ENCODE measurements around the gene WFDC5.
A peak's percentile ranks its signal among the peaks of the same experiment; 100 is the strongest.
"Not testable (repeated sequence)": the region's sequence is repeated elsewhere in the genome, so short reads cannot be mapped to it uniquely, and the experiment has no call there.

Gene WFDC5, protein sequence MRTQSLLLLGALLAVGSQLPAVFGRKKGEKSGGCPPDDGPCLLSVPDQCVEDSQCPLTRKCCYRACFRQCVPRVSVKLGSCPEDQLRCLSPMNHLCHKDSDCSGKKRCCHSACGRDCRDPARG

DNA sequence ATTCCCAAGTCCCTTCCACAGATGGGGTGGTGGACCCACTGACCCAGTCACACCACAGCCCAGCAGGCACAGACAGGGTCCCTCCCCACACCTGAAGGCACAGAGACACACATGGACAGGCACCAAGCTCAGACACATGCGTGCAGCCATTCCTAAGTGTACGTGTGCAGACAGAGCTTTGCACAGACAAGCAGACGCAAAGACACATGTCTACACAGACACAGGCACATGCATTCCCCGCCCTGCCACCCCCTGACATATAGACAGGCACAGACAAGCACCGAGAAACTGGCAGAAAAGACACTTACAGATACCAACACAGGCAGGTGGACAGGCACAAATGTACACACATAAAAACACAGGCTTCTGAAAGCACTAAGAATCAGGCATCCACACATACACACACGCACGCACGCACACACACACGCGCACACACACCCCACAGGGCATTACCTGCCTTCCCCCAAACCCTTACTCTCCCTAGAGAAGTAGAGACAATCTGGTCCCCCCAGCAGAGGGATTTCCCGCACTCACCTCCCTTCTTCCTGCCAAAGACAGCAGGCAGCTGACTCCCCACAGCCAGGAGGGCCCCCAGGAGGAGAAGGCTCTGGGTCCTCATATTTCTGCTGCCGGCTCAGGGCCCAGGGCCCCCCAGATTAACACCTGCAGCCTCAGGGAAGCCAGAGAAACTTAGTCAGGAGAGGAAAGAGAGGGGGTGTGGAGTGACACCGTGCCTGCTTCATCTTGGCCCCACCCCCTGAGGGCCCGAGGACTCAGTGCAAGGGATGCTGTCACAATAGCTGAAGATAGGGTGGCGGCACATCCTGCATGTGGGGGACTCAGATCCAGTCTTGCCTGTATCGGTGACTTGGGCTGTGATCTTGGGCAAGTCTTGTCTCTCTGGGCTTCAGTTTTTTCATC is at the start of gene WFDC5:
Gene WFDC5 (minus strand): TSS at position 710 of the 921 bp plus-strand sequence. CDS start 91 bp downstream, at position 619.
- TF ChIP-seq, protein P1, sequence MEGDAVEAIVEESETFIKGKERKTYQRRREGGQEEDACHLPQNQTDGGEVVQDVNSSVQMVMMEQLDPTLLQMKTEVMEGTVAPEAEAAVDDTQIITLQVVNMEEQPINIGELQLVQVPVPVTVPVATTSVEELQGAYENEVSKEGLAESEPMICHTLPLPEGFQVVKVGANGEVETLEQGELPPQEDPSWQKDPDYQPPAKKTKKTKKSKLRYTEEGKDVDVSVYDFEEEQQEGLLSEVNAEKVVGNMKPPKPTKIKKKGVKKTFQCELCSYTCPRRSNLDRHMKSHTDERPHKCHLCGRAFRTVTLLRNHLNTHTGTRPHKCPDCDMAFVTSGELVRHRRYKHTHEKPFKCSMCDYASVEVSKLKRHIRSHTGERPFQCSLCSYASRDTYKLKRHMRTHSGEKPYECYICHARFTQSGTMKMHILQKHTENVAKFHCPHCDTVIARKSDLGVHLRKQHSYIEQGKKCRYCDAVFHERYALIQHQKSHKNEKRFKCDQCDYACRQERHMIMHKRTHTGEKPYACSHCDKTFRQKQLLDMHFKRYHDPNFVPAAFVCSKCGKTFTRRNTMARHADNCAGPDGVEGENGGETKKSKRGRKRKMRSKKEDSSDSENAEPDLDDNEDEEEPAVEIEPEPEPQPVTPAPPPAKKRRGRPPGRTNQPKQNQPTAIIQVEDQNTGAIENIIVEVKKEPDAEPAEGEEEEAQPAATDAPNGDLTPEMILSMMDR (IDR thresholded peaks at IDR 0.05; ENCODE audit: low read depth, low read length), result no peak
- DNase-seq (ENCODE audit: extremely low read depth, low read depth), result no peak

DNA sequence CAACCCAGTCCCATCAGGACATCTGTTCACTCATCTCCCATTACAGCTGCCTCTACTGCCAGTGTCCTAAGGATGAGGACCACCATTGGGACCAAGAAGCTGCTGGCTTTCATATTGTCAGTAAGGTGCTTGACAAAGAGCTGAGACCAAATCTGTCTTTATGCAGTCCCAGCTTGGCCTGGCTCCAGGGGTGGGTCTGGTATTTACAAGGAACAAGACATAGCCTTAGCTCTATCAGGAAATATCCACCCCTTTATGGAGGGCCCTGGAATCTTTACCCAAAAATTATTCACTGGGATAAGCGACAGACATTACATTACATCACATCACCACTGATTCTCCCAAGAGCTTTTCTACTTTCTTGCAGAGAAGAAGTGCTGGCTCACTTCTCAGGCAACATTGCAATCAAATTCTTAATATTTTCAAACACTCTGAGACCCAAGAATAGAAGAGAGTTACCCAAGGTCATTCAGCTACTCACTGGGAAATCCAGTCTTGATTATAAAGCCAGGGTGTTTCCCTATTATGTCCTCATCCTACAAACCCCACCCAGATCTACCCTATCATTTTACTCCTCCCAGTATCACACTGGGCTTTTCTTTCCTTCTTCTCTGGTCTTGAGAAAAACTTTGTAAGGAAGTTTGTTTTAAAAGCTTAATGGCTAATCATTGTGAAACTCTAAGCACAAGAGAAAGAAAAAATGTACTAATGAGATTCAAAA is 48.3 kb upstream of the WFDC5 start:
- DNase-seq (ENCODE audit: extremely low read depth, low read depth), result no peak
- TF ChIP-seq, protein P1 (IDR thresholded peaks at IDR 0.05; ENCODE audit: low read depth, low read length), result no peak

DNA sequence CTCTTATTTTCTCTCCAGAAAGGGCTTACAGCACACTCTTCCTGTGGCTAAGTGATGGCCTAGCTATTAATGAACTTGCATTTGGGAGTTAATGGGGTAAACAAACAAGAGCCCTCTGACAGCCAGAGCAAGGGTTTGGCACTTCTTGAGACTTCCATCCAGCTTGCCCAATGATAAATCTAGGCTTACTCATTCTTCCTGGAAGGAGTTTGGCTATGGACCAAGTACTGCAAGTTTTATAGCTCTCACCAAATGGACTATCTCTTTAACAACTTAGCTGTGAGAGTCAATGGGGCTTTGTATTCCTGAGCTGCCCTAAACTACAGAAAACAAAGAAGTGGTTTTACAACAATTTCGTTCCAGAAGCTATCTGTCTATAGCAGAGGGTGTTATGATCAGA is 43.0 kb upstream of the WFDC5 start:
- TF ChIP-seq, protein P1 (IDR thresholded peaks at IDR 0.05; ENCODE audit: low read depth, low read length), result no peak
- no peak for DNase-seq (ENCODE audit: extremely low read depth, low read depth)

DNA sequence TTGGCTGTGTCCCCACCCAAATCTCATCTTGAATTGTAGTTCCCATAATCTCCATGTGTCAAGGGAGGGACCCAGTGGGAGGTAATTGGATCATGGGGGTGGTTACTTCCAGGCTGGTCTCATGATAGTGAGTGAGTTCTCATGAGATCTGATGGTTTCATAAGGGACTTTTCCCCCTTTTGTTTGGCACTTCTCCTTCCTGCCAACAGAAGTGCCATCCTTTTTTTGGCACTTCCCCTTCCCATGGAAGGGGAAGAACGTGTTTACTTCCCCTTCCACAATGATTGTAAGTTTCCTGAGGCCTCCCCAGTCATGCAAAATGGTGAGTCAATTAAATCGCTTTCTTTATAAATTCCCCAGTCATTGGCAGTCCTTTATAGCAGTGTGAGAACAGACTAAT is 41.7 kb upstream of the WFDC5 start:
- no peak for DNase-seq (ENCODE audit: extremely low read depth, low read depth)
- TF ChIP-seq, protein P1 (IDR thresholded peaks at IDR 0.05; ENCODE audit: low read depth, low read length), result no peak

DNA sequence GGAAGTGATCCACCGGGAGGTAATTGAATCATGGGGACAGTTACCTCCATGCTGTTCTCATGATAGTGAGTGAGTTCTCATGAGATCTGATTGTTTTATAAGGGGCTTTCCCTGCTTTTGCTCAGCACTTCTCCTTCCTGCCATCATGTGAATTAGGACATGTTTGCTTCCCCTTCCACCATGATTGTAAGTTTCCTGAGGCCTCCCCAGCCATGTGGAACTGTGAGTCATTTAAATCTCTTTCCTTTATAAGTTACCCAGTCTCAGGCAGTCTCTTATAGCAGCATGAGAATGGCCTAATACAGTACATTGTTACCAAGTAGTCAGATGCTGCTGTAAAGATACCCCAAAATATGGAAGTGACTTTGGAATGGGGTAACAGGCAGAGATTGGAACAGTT is 39.8 kb upstream of the WFDC5 start:
- not testable (repeated sequence) for DNase-seq (ENCODE audit: extremely low read depth, low read depth)

DNA sequence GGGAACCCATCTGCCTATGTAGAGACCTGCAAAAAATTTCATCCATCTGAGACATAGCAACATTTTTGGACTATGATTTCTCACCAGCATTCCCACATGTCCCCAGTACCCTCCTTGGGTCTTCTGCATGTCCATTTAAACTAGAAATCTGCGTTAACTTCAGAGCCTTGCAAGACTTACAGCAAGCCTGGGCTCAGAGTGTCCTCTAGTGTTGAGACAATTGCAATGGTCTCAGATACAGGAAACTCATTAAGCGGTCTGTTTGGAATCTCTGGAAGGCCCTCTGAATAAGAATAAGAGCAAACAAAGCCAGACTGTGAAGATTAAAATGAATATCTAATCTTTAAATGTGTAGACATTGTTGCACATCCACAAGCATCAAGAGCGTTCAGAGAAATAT is 39.2 kb upstream of the WFDC5 start:
- TF ChIP-seq, protein P1 (IDR thresholded peaks at IDR 0.05; ENCODE audit: low read depth, low read length), result peak; percentile 10
- no peak for DNase-seq (ENCODE audit: extremely low read depth, low read depth)

DNA sequence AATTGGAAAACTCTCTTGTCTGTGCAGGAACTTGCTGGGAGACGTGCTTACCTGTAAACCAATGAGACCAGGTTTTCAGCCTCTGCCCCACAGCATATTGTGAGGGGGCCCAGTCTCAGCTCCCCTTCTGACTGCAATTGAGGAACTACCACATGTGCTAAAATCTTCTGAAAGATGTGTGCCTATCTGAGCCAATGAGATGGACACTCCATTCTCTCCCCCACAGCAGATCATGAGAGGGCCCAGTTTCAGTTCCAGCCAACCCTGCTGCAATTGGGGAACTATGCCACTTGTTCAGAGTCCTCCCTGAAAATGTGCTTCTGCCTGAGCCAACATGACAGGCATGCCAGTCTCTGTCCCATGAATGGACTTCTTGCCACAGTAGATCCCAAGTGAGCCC is 38.8 kb upstream of the WFDC5 start:
- TF ChIP-seq, protein P1 (IDR thresholded peaks at IDR 0.05; ENCODE audit: low read depth, low read length), result no peak
- DNase-seq (ENCODE audit: extremely low read depth, low read depth), result no peak
